HepG2 (cell line): ENCODE measurements around the gene SLC13A3. TPM values are rescaled to one million over a fixed set of nuclear protein-coding genes. Genes with fewer than 3 reads are reported as not detected.

ENCODE experiments used
- ARNTL ChIP-seq: sonication (generic); formaldehyde crosslinking; IDR thresholded peaks from 2 replicates; pipeline ENCODE4 v1.4.0; 2020; ENCODE audit warnings: mild to moderate bottlenecking, missing genetic modification reagents
- DPF2 ChIP-seq: sonication (generic); formaldehyde crosslinking; IDR thresholded peaks from 2 replicates; pipeline ENCODE4 v1.4.0; 2020; ENCODE audit warnings: mild to moderate bottlenecking, low read depth, missing genetic modification reagents, borderline replicate concordance
- EED ChIP-seq: sonication (generic); formaldehyde crosslinking; IDR thresholded peaks from 2 replicates; pipeline ENCODE4 v1.5.0; 2020; ENCODE audit warnings: mild to moderate bottlenecking, missing genetic modification reagents
- GFI1 ChIP-seq: sonication (generic); formaldehyde crosslinking; IDR thresholded peaks from 2 replicates; pipeline ENCODE4 v1.5.0; 2020; ENCODE audit warnings: missing genetic modification reagents, mild to moderate bottlenecking, borderline replicate concordance
- JUN ChIP-seq: sonication (generic); formaldehyde crosslinking; IDR thresholded peaks from 2 replicates; pipeline ENCODE4 v1.4.0; 2020; ENCODE audit warnings: mild to moderate bottlenecking, missing genetic modification reagents
- LCORL ChIP-seq, 2 experiments: fragments of 450-650 bp in 1 of 2; sonication (generic) in 1 of 2; formaldehyde crosslinking in 1 of 2; IDR thresholded peaks; 2 replicates each; pipeline versions ENCODE4 v1.5.0 to v1.6.1; 2017 to 2020; ENCODE audit warnings: antibody characterized with exemption in 1 of 2, missing genetic modification reagents in 1 of 2
- PRMT3 ChIP-seq: sonication (generic); formaldehyde crosslinking; IDR thresholded peaks from 2 replicates; pipeline ENCODE4 v1.8.1; 2022; ENCODE audit warnings: low read depth, mild to moderate bottlenecking, moderate library complexity, missing genetic modification reagents, borderline replicate concordance
- RBFOX2 ChIP-seq: fragments of 200-400 bp; formaldehyde crosslinking; IDR thresholded peaks from 2 replicates; pipeline ENCODE4 v1.6.1; 2017; ENCODE audit warnings: low read depth, mild to moderate bottlenecking, low read length
- REXO4 ChIP-seq: sonication (generic); formaldehyde crosslinking; IDR thresholded peaks from 2 replicates; pipeline ENCODE4 v1.8.0; 2022; ENCODE audit warnings: missing genetic modification reagents, mild to moderate bottlenecking, borderline replicate concordance
- SIN3A ChIP-seq: IDR thresholded peaks from 2 replicates; pipeline ENCODE4 v1.6.1; 2011; ENCODE audit warnings: low read depth, mild to moderate bottlenecking, control low read depth, low read length, borderline replicate concordance
- SMC3 ChIP-seq: IDR thresholded peaks from 2 replicates; pipeline ENCODE4 v1.6.1; 2011; ENCODE audit warnings: low read length, improper control_type of control experiment
- SOX13 ChIP-seq, 3 experiments: fragments of 450-650 bp in 1 of 3; sonication (generic) in 1 of 3; formaldehyde crosslinking in 1 of 3; IDR thresholded peaks in 2 of 3; conservative IDR thresholded peaks in 1 of 3; 2 replicates each; pipeline versions ENCODE4 v1.5.0 to v1.6.1; 2016 to 2020; ENCODE audit warnings: antibody characterized with exemption in 1 of 3, mild to moderate bottlenecking in 1 of 3, missing compliant biosample characterization in 1 of 3, missing genetic modification reagents in 1 of 3, moderate library complexity in 1 of 3
- SRY ChIP-seq: sonication (generic); formaldehyde crosslinking; IDR thresholded peaks from 2 replicates; pipeline ENCODE4 v1.8.0; 2022; ENCODE audit warnings: mild to moderate bottlenecking, missing genetic modification reagents
- ZFP36L2 ChIP-seq: sonication (generic); formaldehyde crosslinking; IDR thresholded peaks from 2 replicates; pipeline ENCODE4 v1.4.0; 2020; ENCODE audit warnings: missing genetic modification reagents
- ZNF335 ChIP-seq: sonication (generic); formaldehyde crosslinking; IDR thresholded peaks from 2 replicates; pipeline ENCODE4 v1.4.0; 2020; ENCODE audit warnings: missing genetic modification reagents
- polyA plus RNA-seq, 8 experiments: library from polyadenylated mRNA; depleted of rRNA in 3 of 8; stranded (reverse) in 7 of 8; unstranded in 1 of 8; fragments of >200 nt; fragmentation: Illumina TruSeq in 4 of 8; extraction: Trizol in 4 of 8; gene quantifications; 2 replicates each; pipeline versions ENCODE4 v1.2.1 to v1.2.3, GENCODE V29; 2011 to 2016; ENCODE audit warnings: low read depth in 4 of 8, missing spikeins in 1 of 8, mixed read lengths in 1 of 8; ENCODE audit not compliant: insufficient read depth in 1 of 8
- total RNA-seq, 5 experiments: library from RNA; depleted of rRNA; stranded (reverse); fragments of >200 nt; fragmentation: Illumina TruSeq; extraction: Trizol; gene quantifications; 2 replicates each; pipeline ENCODE4 v1.2.3, GENCODE V29; 2016; ENCODE audit warnings: low read depth in 1 of 5
- TF ChIP-seq, protein P1 (sequence below): sonication (generic); formaldehyde crosslinking; IDR thresholded peaks from 2 replicates; pipeline ENCODE4 v1.4.0; 2020; ENCODE audit warnings: missing genetic modification reagents, borderline replicate concordance
- TF ChIP-seq, protein P2 (sequence below): IDR thresholded peaks from 2 replicates; pipeline ENCODE4 v1.6.1; 2016
- TF ChIP-seq, protein P3 (sequence below): IDR thresholded peaks from 2 replicates; pipeline ENCODE4 v1.6.1; 2016; ENCODE audit warnings: missing compliant biosample characterization, missing genetic modification reagents, borderline replicate concordance
- TF ChIP-seq, protein P4 (sequence below): IDR thresholded peaks from 2 replicates; pipeline ENCODE4 v1.6.1; 2016; ENCODE audit warnings: mild to moderate bottlenecking, missing biosample characterization, missing genetic modification reagents

Gene SLC13A3
- total and polyA plus RNA-seq, 2 of the 13 experiments (the other 11 are each of a cell fraction or from before 2014, with no cell fraction given), result 66.5 to 76.0 TPM

DNA sequence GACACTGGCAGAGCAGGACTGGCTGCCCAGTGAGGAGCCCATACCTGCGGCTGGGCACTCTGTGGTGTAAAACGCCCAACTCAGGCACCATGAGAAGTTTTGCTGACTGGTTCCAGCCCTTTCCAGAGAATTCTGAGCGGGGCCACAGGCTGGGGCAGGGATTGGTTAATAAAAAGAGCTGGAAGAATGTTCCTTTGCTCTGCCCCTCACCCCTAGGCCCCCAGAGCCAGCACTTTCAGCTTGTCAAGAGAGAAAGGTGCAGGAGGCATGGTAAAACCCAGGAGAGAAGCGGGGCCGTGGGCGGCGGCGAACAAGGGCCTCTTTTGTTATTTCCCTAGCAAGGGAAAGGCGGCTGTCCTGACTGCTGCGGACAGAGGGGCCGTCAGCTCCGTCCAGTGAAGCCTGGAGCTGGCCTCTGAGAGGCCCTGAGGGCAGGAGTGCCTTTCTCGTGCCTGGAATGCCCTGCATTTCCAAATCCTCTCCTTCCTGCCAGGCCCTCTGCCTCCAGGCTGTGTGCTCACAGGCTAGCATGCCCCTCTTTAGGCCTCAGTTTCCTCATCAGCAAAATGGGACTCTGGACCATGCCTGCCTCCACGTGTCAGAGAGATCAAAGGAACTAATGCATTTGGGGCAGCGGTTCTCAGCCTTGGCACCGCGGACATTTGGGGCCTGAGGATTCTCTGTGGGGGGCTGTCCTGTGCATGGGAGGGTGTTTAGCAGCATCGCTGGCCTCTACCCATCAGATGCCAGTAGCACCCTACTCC lies 12.9 kb downstream of the SLC13A3 start (continued):
- TF ChIP-seq SMC3 (0 out of 2 replicates have a peak, but pooled peaks have one; percentile 2), ARNTL (CRISPR knock-in tag) (0 out of 2 replicates have a peak, but pooled peaks have one; percentile 15), RBFOX2 (peak; percentile 70), GFI1 (CRISPR knock-in tag) (0 out of 2 replicates have a peak, but pooled peaks have one; percentile 52), LCORL (IDR thresholded peaks at IDR 0.05) (no peak), LCORL (CRISPR knock-in tag; IDR thresholded peaks at IDR 0.05) (0 out of 2 replicates have a peak, but pooled peaks have one; percentile 75), PRMT3 (CRISPR knock-in tag) (peak; percentile 48; the same call in 1 of the 2 replicates), SOX13 (IDR thresholded peaks at IDR 0.05) (no peak), SOX13 (CRISPR knock-in tag; conservative IDR thresholded peaks at IDR 0.05 in 1 of 2, IDR thresholded peaks at IDR 0.05 in 1 of 2) (peak in 1 of 2 experiments; percentile 54; a peak in 1 of 4 replicates), DPF2 (peak; percentile 73; the same call in 1 of the 2 replicates), ZNF335 (CRISPR knock-in tag) (peak; percentile 60; the same call in 1 of the 2 replicates), SRY (CRISPR knock-in tag) (no peak), JUN (CRISPR knock-in tag) (0 out of 2 replicates have a peak, but pooled peaks have one; percentile 45), EED (CRISPR knock-in tag) (no peak), SIN3A (peak; percentile 36; the same call in 1 of the 2 replicates), REXO4 (CRISPR knock-in tag) (no peak), ZFP36L2 (CRISPR knock-in tag) (no peak)
- TF ChIP-seq, protein P1, sequence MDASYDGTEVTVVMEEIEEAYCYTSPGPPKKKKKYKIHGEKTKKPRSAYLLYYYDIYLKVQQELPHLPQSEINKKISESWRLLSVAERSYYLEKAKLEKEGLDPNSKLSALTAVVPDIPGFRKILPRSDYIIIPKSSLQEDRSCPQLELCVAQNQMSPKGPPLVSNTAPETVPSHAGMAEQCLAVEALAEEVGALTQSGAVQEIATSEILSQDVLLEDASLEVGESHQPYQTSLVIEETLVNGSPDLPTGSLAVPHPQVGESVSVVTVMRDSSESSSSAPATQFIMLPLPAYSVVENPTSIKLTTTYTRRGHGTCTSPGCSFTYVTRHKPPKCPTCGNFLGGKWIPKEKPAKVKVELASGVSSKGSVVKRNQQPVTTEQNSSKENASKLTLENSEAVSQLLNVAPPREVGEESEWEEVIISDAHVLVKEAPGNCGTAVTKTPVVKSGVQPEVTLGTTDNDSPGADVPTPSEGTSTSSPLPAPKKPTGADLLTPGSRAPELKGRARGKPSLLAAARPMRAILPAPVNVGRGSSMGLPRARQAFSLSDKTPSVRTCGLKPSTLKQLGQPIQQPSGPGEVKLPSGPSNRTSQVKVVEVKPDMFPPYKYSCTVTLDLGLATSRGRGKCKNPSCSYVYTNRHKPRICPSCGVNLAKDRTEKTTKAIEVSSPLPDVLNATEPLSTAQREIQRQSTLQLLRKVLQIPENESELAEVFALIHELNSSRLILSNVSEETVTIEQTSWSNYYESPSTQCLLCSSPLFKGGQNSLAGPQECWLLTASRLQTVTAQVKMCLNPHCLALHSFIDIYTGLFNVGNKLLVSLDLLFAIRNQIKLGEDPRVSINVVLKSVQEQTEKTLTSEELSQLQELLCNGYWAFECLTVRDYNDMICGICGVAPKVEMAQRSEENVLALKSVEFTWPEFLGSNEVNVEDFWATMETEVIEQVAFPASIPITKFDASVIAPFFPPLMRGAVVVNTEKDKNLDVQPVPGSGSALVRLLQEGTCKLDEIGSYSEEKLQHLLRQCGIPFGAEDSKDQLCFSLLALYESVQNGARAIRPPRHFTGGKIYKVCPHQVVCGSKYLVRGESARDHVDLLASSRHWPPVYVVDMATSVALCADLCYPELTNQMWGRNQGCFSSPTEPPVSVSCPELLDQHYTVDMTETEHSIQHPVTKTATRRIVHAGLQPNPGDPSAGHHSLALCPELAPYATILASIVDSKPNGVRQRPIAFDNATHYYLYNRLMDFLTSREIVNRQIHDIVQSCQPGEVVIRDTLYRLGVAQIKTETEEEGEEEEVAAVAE (CRISPR knock-in tag), result no peak
- TF ChIP-seq, protein P2, sequence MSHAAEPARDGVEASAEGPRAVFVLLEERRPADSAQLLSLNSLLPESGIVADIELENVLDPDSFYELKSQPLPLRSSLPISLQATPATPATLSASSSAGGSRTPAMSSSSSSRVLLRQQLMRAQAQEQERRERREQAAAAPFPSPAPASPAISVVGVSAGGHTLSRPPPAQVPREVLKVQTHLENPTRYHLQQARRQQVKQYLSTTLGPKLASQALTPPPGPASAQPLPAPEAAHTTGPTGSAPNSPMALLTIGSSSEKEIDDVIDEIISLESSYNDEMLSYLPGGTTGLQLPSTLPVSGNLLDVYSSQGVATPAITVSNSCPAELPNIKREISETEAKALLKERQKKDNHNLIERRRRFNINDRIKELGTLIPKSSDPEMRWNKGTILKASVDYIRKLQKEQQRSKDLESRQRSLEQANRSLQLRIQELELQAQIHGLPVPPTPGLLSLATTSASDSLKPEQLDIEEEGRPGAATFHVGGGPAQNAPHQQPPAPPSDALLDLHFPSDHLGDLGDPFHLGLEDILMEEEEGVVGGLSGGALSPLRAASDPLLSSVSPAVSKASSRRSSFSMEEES (CRISPR knock-in tag), result 0 out of 2 replicates have a peak, but pooled peaks have one; percentile 12
- TF ChIP-seq, protein P3, sequence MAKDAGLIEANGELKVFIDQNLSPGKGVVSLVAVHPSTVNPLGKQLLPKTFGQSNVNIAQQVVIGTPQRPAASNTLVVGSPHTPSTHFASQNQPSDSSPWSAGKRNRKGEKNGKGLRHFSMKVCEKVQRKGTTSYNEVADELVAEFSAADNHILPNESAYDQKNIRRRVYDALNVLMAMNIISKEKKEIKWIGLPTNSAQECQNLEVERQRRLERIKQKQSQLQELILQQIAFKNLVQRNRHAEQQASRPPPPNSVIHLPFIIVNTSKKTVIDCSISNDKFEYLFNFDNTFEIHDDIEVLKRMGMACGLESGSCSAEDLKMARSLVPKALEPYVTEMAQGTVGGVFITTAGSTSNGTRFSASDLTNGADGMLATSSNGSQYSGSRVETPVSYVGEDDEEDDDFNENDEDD (CRISPR knock-in tag), result peak; percentile 59; the same call in 1 of the 2 replicates
- TF ChIP-seq, protein P4, sequence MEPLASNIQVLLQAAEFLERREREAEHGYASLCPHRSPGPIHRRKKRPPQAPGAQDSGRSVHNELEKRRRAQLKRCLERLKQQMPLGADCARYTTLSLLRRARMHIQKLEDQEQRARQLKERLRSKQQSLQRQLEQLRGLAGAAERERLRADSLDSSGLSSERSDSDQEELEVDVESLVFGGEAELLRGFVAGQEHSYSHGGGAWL, result peak; percentile 56; the same call in 1 of the 2 replicates
